HCT116 (cell line): ENCODE data around the gene FCN1. TPM values are rescaled to one million over a fixed set of nuclear protein-coding genes. Genes with fewer than 3 reads are reported as not detected.

Experiments
- ATAC-seq: fragments of 200-7000 bp; cut with Tn5 transposase; 2 replicates; pipeline ENCODE4 v1.9.1; 2020; ENCODE audit warnings: mild to moderate bottlenecking, moderate library complexity
- BruUV-seq: library from RNA; stranded (reverse); fragments of 400-500 nt; replicated peaks from 2 replicates; lab custom pipeline; 2021; lab: Mats Ljungman, UMichigan
- CTCF ChIA-PET: fragments of 300-600 bp; sonication (Branson Sonifier 250); formaldehyde crosslinking; loops from one replicate; lab custom pipeline; 2021; ENCODE audit warnings: antibody characterized with exemption; lab: Charles Lee
- POLR2A ChIA-PET: fragments of 300-600, 350-600 bp; sonication (Branson Sonifier 250); formaldehyde crosslinking; loops from one replicate; lab custom pipeline; 2021; ENCODE audit warnings: antibody characterized with exemption; lab: Charles Lee
- RAD21 ChIA-PET, 2 experiments: fragments of 300-600 bp; sonication (Branson Sonifier 250); formaldehyde crosslinking; loops; one replicate each; lab custom pipeline; 2023; ENCODE audit warnings: low total read pairs in 2 of 2; ENCODE audit not compliant: uncharacterized antibody in 2 of 2, unreplicated experiment in 2 of 2, low non-redundant PET in 1 of 2; lab: Charles Lee
- DNase-seq: peaks from one replicate; pipeline ENCODE4 v3.0.0-alpha.2; 2010; ENCODE audit warnings: low read depth, low spot score
- H2AFZ ChIP-seq: fragments of 200-600 bp; shearing (Covaris generic), sonication (generic); 2 replicates; pipeline ENCODE4 v1.6.1; 2017; ENCODE audit warnings: low read depth, mixed run types, mixed read lengths, antibody characterized with exemption, low read length; ENCODE audit not compliant: poor library complexity, severe bottlenecking
- H3K27ac ChIP-seq: 2 replicates; pipeline ENCODE4 v1.5.1; 2012; ENCODE audit warnings: low read depth, low read length
- H3K27me3 ChIP-seq: fragments of 200-600 bp; sonication (generic); 2 replicates; pipeline ENCODE4 v1.6.1; 2016; ENCODE audit warnings: mixed run types, low read length, mixed read lengths; ENCODE audit not compliant: insufficient read depth
- H3K36me3 ChIP-seq, 2 experiments: fragments of 200-500 bp in 1 of 2; fragments of 200-600 bp in 1 of 2; sonication (Bioruptor generic) in 1 of 2; sonication (generic) in 1 of 2; 2 replicates each; pipeline versions ENCODE4 v1.5.1 to v1.6.1; 2014 to 2016; ENCODE audit warnings: low read length in 2 of 2, inconsistent platforms in 1 of 2, mixed read lengths in 1 of 2, mixed run types in 1 of 2; ENCODE audit not compliant: insufficient read depth in 2 of 2, control insufficient read depth in 1 of 2
- H3K4me1 ChIP-seq, 2 experiments: fragments of 200-600 bp in 1 of 2; sonication (generic) in 1 of 2; 2 replicates each; pipeline versions ENCODE4 v1.5.1 to v1.6.1; 2012 to 2017; ENCODE audit warnings: low read length in 2 of 2, inconsistent platforms in 1 of 2, mild to moderate bottlenecking in 1 of 2, mixed read lengths in 1 of 2, mixed run types in 1 of 2, moderate library complexity in 1 of 2; ENCODE audit not compliant: insufficient read depth in 2 of 2, control insufficient read depth in 1 of 2
- H3K4me2 ChIP-seq: fragments of 200-600 bp; sonication (generic); 2 replicates; pipeline ENCODE4 v1.6.1; 2017; ENCODE audit warnings: mixed run types, low read length, mixed read lengths
- H3K4me3 ChIP-seq, 2 experiments: fragments of 200-600 bp in 1 of 2; sonication (generic) in 1 of 2; replicated peaks in 1 of 2; 2 replicates each; pipeline ENCODE4 v1.5.1; 2011 to 2016; ENCODE audit warnings: low read length in 2 of 2, control low read depth in 1 of 2, low read depth in 1 of 2, mild to moderate bottlenecking in 1 of 2, mixed read lengths in 1 of 2, mixed run types in 1 of 2
- H3K79me2 ChIP-seq: fragments of 200-600 bp; sonication (generic); 2 replicates; pipeline ENCODE4 v1.6.1; 2017; ENCODE audit warnings: mild to moderate bottlenecking, mixed run types, low read length, moderate library complexity, mixed read lengths; ENCODE audit not compliant: insufficient read depth
- H3K9ac ChIP-seq: fragments of 200-600 bp; sonication (generic); 2 replicates; pipeline ENCODE4 v1.6.1; 2016; ENCODE audit warnings: low read length, mixed read lengths
- H3K9me2 ChIP-seq: fragments of 200-600 bp; sonication (generic), shearing (Covaris generic); 2 replicates; pipeline ENCODE4 v1.6.1; 2017; ENCODE audit warnings: mixed run types, mild to moderate bottlenecking, moderate library complexity; ENCODE audit not compliant: insufficient read depth
- H3K9me3 ChIP-seq, 2 experiments: fragments of 200-500 bp in 1 of 2; fragments of 200-600 bp in 1 of 2; sonication (Bioruptor generic) in 1 of 2; sonication (generic) in 1 of 2; 2 replicates each; pipeline ENCODE4 v1.6.1; 2014 to 2017; ENCODE audit warnings: low read length in 2 of 2, mixed read lengths in 2 of 2, inconsistent platforms in 1 of 2, low read depth in 1 of 2, mild to moderate bottlenecking in 1 of 2, mixed run types in 1 of 2, moderate library complexity in 1 of 2; ENCODE audit not compliant: control insufficient read depth in 1 of 2, insufficient read depth in 1 of 2
- H4K20me1 ChIP-seq: fragments of 200-600 bp; sonication (generic), shearing (Covaris generic); 2 replicates; pipeline ENCODE4 v1.6.1; 2017; ENCODE audit warnings: mixed run types, mild to moderate bottlenecking, moderate library complexity; ENCODE audit not compliant: insufficient read depth
- ATF3 ChIP-seq: IDR thresholded peaks from 2 replicates; pipeline ENCODE4 v1.6.1; 2012
- CTCF ChIP-seq, 3 experiments: fragments of 200-600 bp in 1 of 3; sonication (generic) in 1 of 3; IDR thresholded peaks in 2 of 3; conservative IDR thresholded peaks in 1 of 3; 2 replicates each; pipeline ENCODE4 v1.5.1; 2012 to 2017; ENCODE audit warnings: low read depth in 2 of 3, low read length in 2 of 3, antibody characterized with exemption in 1 of 3, borderline replicate concordance in 1 of 3, control low read depth in 1 of 3, mild to moderate bottlenecking in 1 of 3, mixed read lengths in 1 of 3, mixed run types in 1 of 3, moderate library complexity in 1 of 3; ENCODE audit not compliant: insufficient read depth in 1 of 3
- EZH2phosphoT487 ChIP-seq: fragments of 200-600 bp; IDR thresholded peaks from 2 replicates; pipeline ENCODE4 v1.6.1; 2018; ENCODE audit warnings: antibody characterized with exemption, borderline replicate concordance
- FOSL1 ChIP-seq: IDR thresholded peaks from 2 replicates; pipeline ENCODE4 v1.6.1; 2012; ENCODE audit warnings: low read depth
- MAX ChIP-seq: IDR thresholded peaks from 2 replicates; pipeline ENCODE4 v1.6.1; 2012
- POLR2A ChIP-seq: IDR thresholded peaks from 2 replicates; pipeline ENCODE4 v1.7.0; 2011; ENCODE audit warnings: borderline replicate concordance; ENCODE audit not compliant: insufficient read depth, insufficient read length; ENCODE audit errors: extremely low read depth
- POLR2AphosphoS5 ChIP-seq: IDR thresholded peaks from 2 replicates; pipeline ENCODE4 v1.6.1; 2011; ENCODE audit warnings: mild to moderate bottlenecking, low read depth, low read length, moderate library complexity
- RAD21 ChIP-seq: IDR thresholded peaks from 2 replicates; pipeline ENCODE4 v1.6.1; 2012; ENCODE audit warnings: low read depth, mild to moderate bottlenecking
- SIN3A ChIP-seq: IDR thresholded peaks from 2 replicates; pipeline ENCODE4 v1.6.1; 2012; ENCODE audit warnings: low read depth
- ZBTB33 ChIP-seq: IDR thresholded peaks from 2 replicates; pipeline ENCODE4 v1.6.1; 2011; ENCODE audit warnings: mild to moderate bottlenecking, low read length, moderate library complexity; ENCODE audit not compliant: insufficient replicate concordance; ENCODE audit errors: extremely low read depth
- ZFX ChIP-seq: fragments of 450-650 bp; IDR thresholded peaks from 2 replicates; pipeline ENCODE4 v1.6.1; 2017
- ZNF274 ChIP-seq: fragments of 200-500 bp; sonication (Bioruptor generic); IDR thresholded peaks from 2 replicates; pipeline ENCODE4 v1.6.1; 2014; ENCODE audit warnings: mild to moderate bottlenecking, low read depth, low read length, inconsistent platforms
- intact Hi-C: fragments of 100-400 bp; cut with micrococcal nuclease; formaldehyde crosslinking; loops from 2 replicates; pipeline ENCODE4 v1.10.0; 2022
- total RNA-seq: library from RNA; stranded (reverse); gene quantifications from one replicate; pipeline ENCODE4 v1.2.1, GENCODE V29; 2021; ENCODE audit not compliant: unreplicated experiment

FCN1 gene
- total RNA-seq, 1 experiment from 2014 or later, result not detected

GRCh38 chr9:134880484-134881312, 37.0 kb downstream of the FCN1 start, which contains the start of gene FCN2:
Gene FCN2 (plus strand): TSS chr9:134880810. CDS start chr9:134880822, 12 bp downstream.
- Histone ChIP-seq H3K9me3 (no peaks in the 10 kb centered on the region), H3K9me2 (no peaks in the 10 kb centered on the region), H2AFZ (no peak within 1 kb of the TSS), H3K4me2 (no peak within 1 kb of the TSS), H3K27ac (no peak within 1 kb of the TSS), H4K20me1 (no peaks in the 10 kb centered on the region), H3K79me2 (no peaks in the 10 kb centered on the region), H3K4me1 (no peaks in the 10 kb centered on the region), H3K27me3 (no peaks in the 10 kb centered on the region; the same call in 1 of the 2 replicates), H3K9ac (no peak within 1 kb of the TSS), H3K36me3 (no peaks in the 10 kb centered on the region), H3K4me3 (no peak within 1 kb of the TSS)
- no peak for ATAC-seq
- DNase-seq, result no peak
- ChIA-PET RAD21 (no interaction called here), CTCF (no interaction called here), POLR2A (no interaction called here)
- TF ChIP-seq FOSL1, result no peak
- no peak for TF ChIP-seq ATF3
- no peak for TF ChIP-seq POLR2A
- no peak for TF ChIP-seq SIN3A
- TF ChIP-seq CTCF (IDR thresholded peaks at IDR 0.05 in 2 of 3, conservative IDR thresholded peaks at IDR 0.05 in 1 of 3; ENCODE audit: borderline replicate concordance in 1 of 3, insufficient read depth in 1 of 3, low read depth in 2 of 3, low read length in 2 of 3), result no peak
- TF ChIP-seq RAD21, result no peak
- TF ChIP-seq ZBTB33, result no peak
- no peak for TF ChIP-seq MAX
- no peak for TF ChIP-seq ZFX
- TF ChIP-seq POLR2AphosphoS5, result no peak
- TF ChIP-seq ZNF274, result no peak
- TF ChIP-seq EZH2phosphoT487, result no peak
- BruUV-seq, result no TSS peak
- intact Hi-C loops, result no loop called here
